22Rv1 (cell line): Measurements from ENCODE around the gene NHEJ1.

Experiments
- ZFX ChIP-seq: fragments of 450-650 bp; IDR thresholded peaks from 2 replicates; pipeline ENCODE4 v1.6.1; 2017; ENCODE audit warnings: antibody characterized with exemption, borderline replicate concordance
- TF ChIP-seq, protein P1 (sequence below): fragments of 450-650 bp; IDR thresholded peaks from 2 replicates; pipeline ENCODE4 v1.5.1; 2017; ENCODE audit warnings: mild to moderate bottlenecking

DNA sequence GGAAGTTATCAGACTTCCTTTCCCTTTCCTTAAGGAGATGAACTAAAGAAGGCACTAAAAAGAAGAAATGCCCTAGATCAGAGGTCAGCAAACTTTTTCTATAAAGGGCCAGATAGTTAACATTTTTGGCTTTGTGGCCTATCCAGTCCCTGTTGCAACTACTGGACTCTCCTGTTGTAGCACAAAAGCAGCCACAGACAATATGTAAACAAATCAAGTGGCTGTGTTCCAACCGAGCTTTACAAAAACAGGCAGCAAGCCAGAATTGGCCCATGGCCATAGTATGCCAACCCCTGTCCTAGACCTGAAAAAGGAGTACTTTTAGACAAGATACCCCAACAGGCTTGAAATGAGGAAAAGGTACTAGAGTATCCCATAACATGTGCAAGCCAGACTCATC is 10.9 kb downstream of the NHEJ1 start:
- TF ChIP-seq, protein P1, sequence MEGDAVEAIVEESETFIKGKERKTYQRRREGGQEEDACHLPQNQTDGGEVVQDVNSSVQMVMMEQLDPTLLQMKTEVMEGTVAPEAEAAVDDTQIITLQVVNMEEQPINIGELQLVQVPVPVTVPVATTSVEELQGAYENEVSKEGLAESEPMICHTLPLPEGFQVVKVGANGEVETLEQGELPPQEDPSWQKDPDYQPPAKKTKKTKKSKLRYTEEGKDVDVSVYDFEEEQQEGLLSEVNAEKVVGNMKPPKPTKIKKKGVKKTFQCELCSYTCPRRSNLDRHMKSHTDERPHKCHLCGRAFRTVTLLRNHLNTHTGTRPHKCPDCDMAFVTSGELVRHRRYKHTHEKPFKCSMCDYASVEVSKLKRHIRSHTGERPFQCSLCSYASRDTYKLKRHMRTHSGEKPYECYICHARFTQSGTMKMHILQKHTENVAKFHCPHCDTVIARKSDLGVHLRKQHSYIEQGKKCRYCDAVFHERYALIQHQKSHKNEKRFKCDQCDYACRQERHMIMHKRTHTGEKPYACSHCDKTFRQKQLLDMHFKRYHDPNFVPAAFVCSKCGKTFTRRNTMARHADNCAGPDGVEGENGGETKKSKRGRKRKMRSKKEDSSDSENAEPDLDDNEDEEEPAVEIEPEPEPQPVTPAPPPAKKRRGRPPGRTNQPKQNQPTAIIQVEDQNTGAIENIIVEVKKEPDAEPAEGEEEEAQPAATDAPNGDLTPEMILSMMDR = no peak
- no peak for TF ChIP-seq ZFX
